ENCODE data around the gene ADAM19.

The ADAM19 gene

GRCh38 chr5:157505496-157505895 is 70.1 kb downstream of the ADAM19 start:
- TF ChIP-seq CTCF (IDR thresholded peaks at IDR 0.05), result no peak

- no peak for TF ChIP-seq CTCF (IDR thresholded peaks at IDR 0.05)
Measured at GRCh38 chr5:157504053-157504452, 71.5 kb downstream of the ADAM19 start.

GRCh38 chr5:157502143-157502647 is 73.4 kb downstream of the ADAM19 start:
- TF ChIP-seq CTCF (IDR thresholded peaks at IDR 0.05), result no peak

- TF ChIP-seq CTCF (IDR thresholded peaks at IDR 0.05), result no peak
Measured at GRCh38 chr5:157497875-157498611, 77.5 kb downstream of the ADAM19 start.

- TF ChIP-seq CTCF (IDR thresholded peaks at IDR 0.05), result no peak
Measured at GRCh38 chr5:157496864-157497263, 78.7 kb downstream of the ADAM19 start.

GRCh38 chr5:157494178-157494832 is 81.3 kb downstream of the ADAM19 start:
- TF ChIP-seq CTCF (IDR thresholded peaks at IDR 0.05), result no peak

- no peak for TF ChIP-seq CTCF (IDR thresholded peaks at IDR 0.05)
Measured at GRCh38 chr5:157492886-157493285, 82.7 kb downstream of the ADAM19 start.

All from LNCAP (cell line).